SK-N-SH (cell line): ENCODE measurements around the gene NEK7. TPM values are rescaled to one million over a fixed set of nuclear protein-coding genes. Genes with fewer than 3 reads are reported as not detected.

Source experiments
- CTCF ChIA-PET: fragments of 300-600, 350-600 bp; formaldehyde crosslinking; extraction: SDS; loops from one replicate; lab custom pipeline; 2021; lab: Yijun Ruan, JAX
- POLR2A ChIA-PET: fragments of 350-600 bp; sonication (Branson Sonifier 250); formaldehyde crosslinking; extraction: SDS; loops from one replicate; lab custom pipeline; 2020; ENCODE audit warnings: antibody characterized with exemption, inconsistent platforms; lab: Yijun Ruan, JAX
- DNase-seq: peaks from one replicate; pipeline ENCODE4 v3.0.0; 2012
- H2AFZ ChIP-seq: fragments of 200-600 bp; sonication (generic); 2 replicates; pipeline ENCODE4 v1.8.1; 2016; ENCODE audit warnings: antibody characterized with exemption, mild to moderate bottlenecking, low read depth
- H3F3A ChIP-seq: fragments of 200-600 bp; sonication (generic); replicated peaks from 2 replicates; pipeline ENCODE3; 2016; ENCODE audit warnings: antibody characterized with exemption, mild to moderate bottlenecking; ENCODE audit not compliant: insufficient read depth
- H3K27ac ChIP-seq, 2 experiments: fragments of 200-500 bp in 1 of 2; fragments of 200-600 bp in 1 of 2; sonication (Bioruptor generic) in 1 of 2; sonication (generic), shearing (Covaris generic) in 1 of 2; 2 replicates each; pipeline versions ENCODE4 v1.5.1 to v1.6.1; 2014 to 2016; ENCODE audit warnings: low read depth in 2 of 2, inconsistent platforms in 1 of 2, low read length in 1 of 2, mild to moderate bottlenecking in 1 of 2, mixed read lengths in 1 of 2
- H3K27me3 ChIP-seq: fragments of 200-600 bp; sonication (generic), shearing (Covaris generic); 2 replicates; pipeline ENCODE4 v1.6.1; 2016; ENCODE audit warnings: mixed run types; ENCODE audit not compliant: insufficient read depth
- H3K36me3 ChIP-seq, 2 experiments: fragments of 200-500 bp in 1 of 2; fragments of 200-600 bp in 1 of 2; sonication (Bioruptor generic) in 1 of 2; sonication (generic) in 1 of 2; replicated peaks in 1 of 2; 2 replicates each; pipeline versions ENCODE3 to v1.5.1; 2014 to 2016; ENCODE audit warnings: low read length in 1 of 2, mild to moderate bottlenecking in 1 of 2; ENCODE audit not compliant: insufficient read depth in 2 of 2, control insufficient read depth in 1 of 2
- H3K4me1 ChIP-seq, 2 experiments: fragments of 200-500 bp in 1 of 2; fragments of 200-600 bp in 1 of 2; sonication (Bioruptor generic) in 1 of 2; sonication (generic), shearing (Covaris generic) in 1 of 2; 2 replicates each; pipeline versions ENCODE4 v1.5.1 to v1.6.1; 2014 to 2016; ENCODE audit warnings: low read depth in 1 of 2, low read length in 1 of 2, mixed run types in 1 of 2; ENCODE audit not compliant: insufficient read depth in 2 of 2, control insufficient read depth in 1 of 2
- H3K4me2 ChIP-seq: fragments of 200-600 bp; sonication (generic), shearing (Covaris generic); 2 replicates; pipeline ENCODE4 v1.6.1; 2017; ENCODE audit warnings: mixed run types
- H3K4me3 ChIP-seq, 2 experiments: fragments of 200-500 bp in 1 of 2; fragments of 200-600 bp in 1 of 2; sonication (Bioruptor generic) in 1 of 2; sonication (generic), shearing (Covaris generic) in 1 of 2; 2 replicates each; pipeline versions ENCODE4 v1.5.1 to v1.8.1; 2014 to 2016; ENCODE audit warnings: low read depth in 2 of 2, inconsistent platforms in 1 of 2, low read length in 1 of 2, mild to moderate bottlenecking in 1 of 2, mixed read lengths in 1 of 2, moderate library complexity in 1 of 2
- H3K79me2 ChIP-seq: fragments of 200-600 bp; sonication (generic); 2 replicates; pipeline ENCODE4 v1.8.1; 2017; ENCODE audit warnings: mild to moderate bottlenecking; ENCODE audit not compliant: insufficient read depth
- H3K9ac ChIP-seq: fragments of 200-600 bp; sonication (generic); 2 replicates; pipeline ENCODE4 v1.6.1; 2017; ENCODE audit warnings: mixed run types
- H3K9me2 ChIP-seq: fragments of 200-600 bp; sonication (generic); 2 replicates; pipeline ENCODE4 v1.6.1; 2017; ENCODE audit warnings: mixed run types
- H3K9me3 ChIP-seq: fragments of 200-600 bp; sonication (generic); 2 replicates; pipeline ENCODE4 v1.6.1; 2017; ENCODE audit warnings: mixed run types, mild to moderate bottlenecking, moderate library complexity
- H4K20me1 ChIP-seq: fragments of 200-600 bp; sonication (generic); 2 replicates; pipeline ENCODE4 v1.6.1; 2017; ENCODE audit warnings: mild to moderate bottlenecking, mixed run types; ENCODE audit not compliant: insufficient read depth
- EP300 ChIP-seq, 2 experiments: IDR thresholded peaks; 2 replicates each; pipeline versions ENCODE4 v1.4.0 to v1.6.1; 2012; ENCODE audit warnings: borderline replicate concordance in 1 of 2, low read depth in 1 of 2, low read length in 1 of 2
- EZH2phosphoT487 ChIP-seq: fragments of 200-600 bp; sonication (generic); IDR thresholded peaks from 2 replicates; pipeline ENCODE4 v1.6.1; 2017; ENCODE audit warnings: low read depth, mixed run types, mild to moderate bottlenecking, antibody characterized with exemption, moderate library complexity, borderline replicate concordance
- FOSL2 ChIP-seq: IDR thresholded peaks from 2 replicates; pipeline ENCODE4 v1.4.0; 2012; ENCODE audit warnings: low read depth, mild to moderate bottlenecking, moderate library complexity, borderline replicate concordance
- FOXM1 ChIP-seq: IDR thresholded peaks from 2 replicates; pipeline ENCODE4 v1.4.0; 2012; ENCODE audit warnings: low read depth, mild to moderate bottlenecking
- GATA2 ChIP-seq: sonication (generic); formaldehyde crosslinking; IDR thresholded peaks from 2 replicates; pipeline ENCODE4 v1.5.0; 2020; ENCODE audit warnings: mild to moderate bottlenecking, missing genetic modification reagents
- IRF3 ChIP-seq: fragments of 150-350 bp; IDR thresholded peaks from 2 replicates; pipeline ENCODE4 v1.6.1; 2016; ENCODE audit warnings: mild to moderate bottlenecking, low read depth, low read length
- JUND ChIP-seq: IDR thresholded peaks from 2 replicates; pipeline ENCODE4 v1.4.0; 2012
- NFIC ChIP-seq: IDR thresholded peaks from 2 replicates; pipeline ENCODE4 v1.4.0; 2012; ENCODE audit warnings: borderline replicate concordance
- PBX3 ChIP-seq: IDR thresholded peaks from 2 replicates; pipeline ENCODE4; 2012
- RAD21 ChIP-seq: IDR thresholded peaks from 2 replicates; pipeline ENCODE4 v1.6.1; 2012; ENCODE audit warnings: mild to moderate bottlenecking, low read length
- REST ChIP-seq: IDR thresholded peaks from 2 replicates; pipeline ENCODE4 v1.6.1; 2012; ENCODE audit warnings: mild to moderate bottlenecking, low read depth, low read length, moderate library complexity
- RFX5 ChIP-seq: IDR thresholded peaks from 2 replicates; pipeline ENCODE4 v1.6.1; 2012; ENCODE audit warnings: mild to moderate bottlenecking, improper control_type of control experiment, low read length
- TCF12 ChIP-seq: IDR thresholded peaks from 2 replicates; pipeline ENCODE4 v1.4.0; 2012
- TEAD4 ChIP-seq: IDR thresholded peaks from 2 replicates; pipeline ENCODE4 v1.4.0; 2012; ENCODE audit warnings: mild to moderate bottlenecking, borderline replicate concordance; ENCODE audit not compliant: insufficient read depth
- ZBTB33 ChIP-seq: IDR thresholded peaks from 2 replicates; pipeline ENCODE4 v1.4.0; 2012; ENCODE audit warnings: low read depth, borderline replicate concordance
- WGBS: methylation state at CpG from one replicate; pipeline ENCODE4 v1.1.6; 2017; ENCODE audit warnings: low lambda C conversion rate; 5-methylcytosine and 5-hydroxymethylcytosine counted together
- polyA plus RNA-seq, 3 experiments: library from polyadenylated mRNA; depleted of rRNA; stranded (reverse); fragments of >200 nt; gene quantifications; 2 replicates each; pipeline ENCODE4 v1.2.3, GENCODE V29; 2012

NEK7 gene
- polyA plus RNA-seq, 1 of the 3 experiments (the other 2 are of a cell fraction) = 85.8 TPM

- DNase-seq = no peak
- Histone ChIP-seq H3K27me3 (no peaks in the 10 kb centered on the region), H3K4me3 (no peak overlapping the region), H4K20me1 (no peaks in the 10 kb centered on the region), H3K9me2 (no peaks in the 10 kb centered on the region), H3K36me3 (peaks cover 31 to 33% of the 10 kb centered on the region in 2 experiments), H3K79me2 (peaks cover 91% of the 10 kb centered on the region), H2AFZ (no peak overlapping the region), H3K4me1 (peaks cover 39 to 55% of the 10 kb centered on the region in 2 experiments; a peak in 3 of 4 replicates), H3K4me2 (no peak overlapping the region), H3F3A (peaks cover 82% of the 10 kb centered on the region), H3K9me3 (no peaks in the 10 kb centered on the region), H3K9ac (no peak overlapping the region), H3K27ac (peak overlapping the region; percentile 85 to 93; a peak in 3 of 4 replicates)
- ChIA-PET CTCF (no interaction called here), POLR2A (no interaction called here)
- TF ChIP-seq GATA2 (CRISPR knock-in tag) = no peak
- TF ChIP-seq FOXM1 = no peak
- no peak for TF ChIP-seq PBX3
- no peak for TF ChIP-seq RAD21
- no peak for TF ChIP-seq TEAD4
- no peak for TF ChIP-seq RFX5
- no peak for TF ChIP-seq ZBTB33
- TF ChIP-seq EZH2phosphoT487 = no peak
Measured at GRCh38 chr1:198271467-198271866, 114.7 kb downstream of the NEK7 start.

- Histone ChIP-seq H3K36me3 (peaks cover 26 to 27% of the 10 kb centered on the region in 2 experiments), H3K4me2 (peak overlapping the region; percentile 1; the same call in 1 of the 2 replicates), H3K79me2 (peaks cover 91% of the 10 kb centered on the region), H3K9me2 (no peaks in the 10 kb centered on the region), H3K9ac (peak overlapping the region; percentile 30; the same call in 1 of the 2 replicates), H3K9me3 (no peaks in the 10 kb centered on the region), H3F3A (peaks cover 73% of the 10 kb centered on the region), H4K20me1 (no peaks in the 10 kb centered on the region), H3K27me3 (no peaks in the 10 kb centered on the region), H3K27ac (peak overlapping the region; percentile 68 to 79; a peak in 3 of 4 replicates), H2AFZ (no peak overlapping the region), H3K4me3 (no peak overlapping the region), H3K4me1 (peaks cover 43 to 49% of the 10 kb centered on the region in 2 experiments; a peak in 3 of 4 replicates)
- ChIA-PET POLR2A (no interaction called here), CTCF (interaction anchor here (0.7 to 1.2 kb wide), 2 partner anchors 114 to 364 kb away, joined by 3 read pairs; no protein-coding TSS in a partner anchor)
- WGBS = 13% methylated on average over 1 of the region's 1 CpG
- no peak for DNase-seq
- TF ChIP-seq TEAD4 = peak; percentile 37; the same call in 1 of the 2 replicates
- peak; percentile 30; the same call in 1 of the 2 replicates for TF ChIP-seq PBX3
- TF ChIP-seq REST = no peak
- no peak for TF ChIP-seq IRF3
- TF ChIP-seq FOSL2 = peak; percentile 61; the same call in 1 of the 2 replicates
- peak in 1 of 2 experiments; percentile 67; a peak in 1 of 4 replicates for TF ChIP-seq EP300 (IDR thresholded peaks at IDR 0.05; ENCODE audit: borderline replicate concordance in 1 of 2, low read depth in 1 of 2, low read length in 1 of 2)
- no peak for TF ChIP-seq ZBTB33
- TF ChIP-seq TCF12 = peak; percentile 55; the same call in 1 of the 2 replicates
- peak; percentile 46; the same call in 1 of the 2 replicates for TF ChIP-seq NFIC
- peak; percentile 56 for TF ChIP-seq JUND
Measured at GRCh38 chr1:198272492-198272891, 115.7 kb downstream of the NEK7 start.
